Endometrium (tissue), 2 donors: Measurements from ENCODE around the gene KIAA0825.
A peak's percentile ranks its signal among the peaks of the same experiment; 100 is the strongest.
"Not testable (repeated sequence)": the region's sequence is repeated elsewhere in the genome, so short reads cannot be mapped to it uniquely, and the experiment has no call there.

Source experiments
- FAIRE-seq: peaks from 2 replicates; lab custom pipeline; 2012; peaks lifted over from hg19 to GRCh38; lab: Jason Lieb, UNC
- donor health status: control.
- donor health status: control.

Gene KIAA0825

DNA sequence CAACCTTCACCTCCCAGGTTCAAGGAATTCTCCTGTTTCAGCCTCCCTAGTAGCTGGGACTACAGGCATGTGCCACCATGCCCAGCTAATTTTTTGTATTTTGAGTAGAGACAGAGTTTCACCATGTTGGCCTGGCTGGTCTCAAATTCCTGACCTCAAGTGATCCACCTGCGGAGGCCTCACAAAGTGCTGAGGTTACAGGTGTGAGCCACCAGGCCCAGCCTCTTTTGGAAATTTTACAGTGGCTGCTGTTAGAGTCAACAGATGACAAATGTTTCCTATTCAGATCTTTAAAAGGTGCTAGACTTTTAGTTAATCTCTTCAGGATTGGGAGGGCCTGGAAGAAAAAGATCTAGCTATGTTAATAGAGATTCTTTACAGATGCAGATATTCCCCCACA, 45.1 kb downstream of the KIAA0825 start:
- not testable (repeated sequence) for FAIRE-seq

GRCh38 chr5:94571415-94571814, 47.0 kb downstream of the KIAA0825 start:
- no peak for FAIRE-seq

GRCh38 chr5:94564812-94565211, 53.6 kb downstream of the KIAA0825 start:
- no peak for FAIRE-seq

DNA sequence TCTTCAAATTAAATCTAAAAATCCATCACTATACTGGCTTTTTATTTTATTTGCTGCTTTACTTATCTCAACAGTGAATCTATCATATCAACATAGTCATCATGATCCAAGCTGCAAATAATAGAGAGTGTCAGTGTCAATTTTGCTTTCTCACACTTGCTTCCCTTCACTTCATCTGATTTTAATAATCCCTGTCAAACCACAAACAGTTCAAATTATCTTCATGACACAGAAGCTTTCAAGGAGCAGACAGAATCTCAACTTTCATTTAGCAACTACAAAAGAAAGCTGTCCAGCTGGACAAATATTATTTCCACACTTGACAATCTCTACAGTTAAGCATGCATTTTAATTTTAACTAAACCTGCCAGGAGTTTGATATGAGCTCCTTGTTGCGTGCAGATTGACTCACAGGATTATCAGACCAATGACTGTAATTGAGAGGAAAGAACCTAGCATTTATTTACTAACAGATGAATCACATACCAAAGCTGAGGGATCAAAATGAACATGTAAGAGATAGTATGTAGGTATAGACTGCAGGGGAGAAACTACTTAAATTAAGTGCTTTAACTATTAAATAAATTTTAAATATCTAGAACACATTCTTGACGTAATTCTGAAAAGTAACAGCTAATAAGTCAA, 56.0 kb downstream of the KIAA0825 start:
- no peak for FAIRE-seq

GRCh38 chr5:94558028-94558427, 60.4 kb downstream of the KIAA0825 start:
- FAIRE-seq, result no peak

DNA sequence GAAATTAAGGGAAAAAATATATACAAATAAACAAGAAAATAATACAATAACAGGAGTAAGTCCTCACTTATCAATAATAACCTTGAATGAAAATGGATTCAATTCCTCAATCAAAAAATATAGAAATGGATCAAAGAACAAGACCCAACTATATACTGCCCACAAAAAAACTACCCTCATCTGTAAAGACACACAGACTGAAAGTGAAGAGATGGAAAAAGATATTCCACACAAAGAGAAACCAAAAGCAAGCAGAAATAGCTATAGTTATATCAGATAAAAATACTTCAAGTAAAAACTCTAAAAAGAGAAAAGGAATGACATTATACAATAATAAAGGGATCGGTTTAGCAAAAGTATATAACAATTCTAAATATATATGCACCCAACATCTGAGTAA, 66.5 kb downstream of the KIAA0825 start:
- FAIRE-seq, result no peak

DNA sequence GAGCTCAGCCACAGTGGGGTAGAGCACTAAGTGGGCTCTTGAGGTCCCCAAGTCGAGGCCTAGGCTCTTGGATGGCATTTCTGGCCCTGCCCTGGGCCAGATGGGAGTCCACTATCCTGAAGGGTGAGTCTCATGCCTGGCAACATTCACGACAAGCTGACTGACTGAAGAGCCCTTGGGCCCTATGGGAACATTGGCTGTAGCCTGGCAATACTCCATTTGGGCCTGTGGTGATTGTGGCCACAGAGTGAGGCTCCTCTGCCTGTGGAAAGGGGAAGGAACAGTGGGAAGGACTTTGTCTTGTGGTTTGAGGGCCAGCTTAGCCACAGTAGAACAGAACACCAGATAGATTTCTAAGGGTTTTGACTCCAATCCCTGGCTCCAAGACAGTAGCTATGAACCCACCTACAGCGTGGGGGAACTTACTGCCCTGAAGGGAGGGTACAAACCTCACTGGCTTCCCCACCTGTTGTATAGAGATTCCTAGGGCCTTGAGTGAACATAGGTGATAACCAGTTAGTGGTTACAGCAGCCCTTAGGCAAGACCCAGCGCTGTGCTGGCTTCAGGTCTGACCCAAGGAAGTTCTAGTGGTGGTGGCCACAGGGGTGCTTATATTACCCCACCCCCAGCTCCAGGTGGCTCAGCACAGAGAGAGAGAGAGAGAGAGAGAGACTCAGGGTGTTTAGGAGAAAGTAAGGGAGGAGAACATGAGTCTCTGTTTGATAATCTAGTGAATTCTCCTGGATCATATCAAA, 72.4 kb downstream of the KIAA0825 start:
- FAIRE-seq, result no peak

GRCh38 chr5:94544875-94545547, 73.4 kb downstream of the KIAA0825 start:
- no peak for FAIRE-seq

DNA sequence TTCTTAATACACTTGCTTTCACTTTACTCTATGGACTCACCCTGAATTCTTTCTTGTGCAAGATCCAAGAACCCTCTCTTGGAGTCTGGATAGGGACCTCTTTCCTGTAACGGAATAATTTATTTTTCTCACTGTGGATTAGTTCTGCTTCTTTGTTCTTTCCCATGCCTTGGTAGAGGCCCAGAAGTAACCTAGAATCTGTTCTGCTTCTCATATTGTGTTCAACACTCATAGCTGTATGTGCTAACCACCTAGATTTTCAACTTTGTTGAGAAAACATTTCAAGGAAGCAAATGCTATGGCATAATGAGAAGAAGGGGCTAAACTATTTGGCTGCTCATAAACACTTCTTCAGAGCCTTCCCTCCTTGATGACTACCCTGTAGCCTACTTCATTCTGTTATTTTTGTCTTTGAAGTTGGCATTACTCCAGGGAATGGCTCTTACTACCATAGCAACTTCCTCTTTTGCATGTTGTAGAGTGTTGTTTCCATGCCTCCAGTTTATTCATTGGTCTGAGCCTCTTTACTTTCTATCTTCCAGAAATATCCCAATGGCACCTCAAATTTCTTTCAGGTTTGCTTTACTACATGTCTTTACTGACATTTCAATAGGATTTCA, 74.3 kb downstream of the KIAA0825 start:
- no peak for FAIRE-seq

DNA sequence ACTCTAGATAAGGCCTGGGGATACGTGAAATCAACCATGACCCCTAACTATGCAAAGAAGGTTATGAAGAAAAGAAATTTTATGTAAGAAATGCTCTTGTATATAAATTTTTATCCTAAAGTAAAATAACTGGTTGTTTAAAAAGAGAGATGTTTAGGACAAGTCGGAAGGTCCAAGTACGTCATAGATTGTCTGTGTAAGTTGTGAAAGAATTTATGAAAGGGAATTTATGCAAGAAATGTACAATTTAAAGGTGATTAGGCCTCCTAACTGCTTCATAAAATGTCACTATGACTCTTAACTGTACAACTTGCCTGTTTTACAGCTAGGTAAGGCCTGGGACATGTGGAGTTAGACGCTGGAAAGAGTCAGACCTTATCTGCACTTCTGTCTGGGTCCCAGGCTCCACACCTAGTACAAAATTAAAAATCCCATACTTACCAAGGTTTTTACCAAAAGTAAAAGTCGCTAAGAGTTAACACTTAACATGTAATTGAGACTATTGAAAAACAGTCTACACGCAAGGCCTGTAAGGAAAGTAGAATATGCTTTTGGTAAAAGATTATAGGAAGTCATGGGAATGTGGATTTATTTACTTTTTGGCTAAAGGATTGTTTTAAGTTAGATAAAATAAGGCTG, 77.4 kb downstream of the KIAA0825 start:
- FAIRE-seq, result no peak

DNA sequence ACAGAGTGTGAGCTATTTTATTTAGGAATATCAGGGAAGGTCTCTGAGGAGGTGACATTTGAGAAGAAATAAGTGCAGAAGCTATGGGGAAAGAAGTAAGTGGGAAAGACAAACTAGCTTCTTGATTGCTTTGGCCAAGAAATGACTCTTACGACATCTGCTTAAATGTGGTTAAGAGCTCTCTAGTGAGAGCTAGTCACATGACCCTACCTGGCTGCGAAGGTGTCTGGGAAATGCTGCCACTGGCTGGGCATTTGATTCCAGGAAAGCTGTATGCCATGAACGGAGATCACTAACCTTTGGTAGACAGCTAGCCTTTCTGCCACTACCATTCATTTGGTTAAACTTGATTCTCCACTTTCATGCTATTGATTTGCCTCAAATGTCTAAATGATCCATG, 80.1 kb downstream of the KIAA0825 start:
- no peak for FAIRE-seq

- no peak for FAIRE-seq
Measured at GRCh38 chr5:94526706-94527105, 91.7 kb downstream of the KIAA0825 start.

DNA sequence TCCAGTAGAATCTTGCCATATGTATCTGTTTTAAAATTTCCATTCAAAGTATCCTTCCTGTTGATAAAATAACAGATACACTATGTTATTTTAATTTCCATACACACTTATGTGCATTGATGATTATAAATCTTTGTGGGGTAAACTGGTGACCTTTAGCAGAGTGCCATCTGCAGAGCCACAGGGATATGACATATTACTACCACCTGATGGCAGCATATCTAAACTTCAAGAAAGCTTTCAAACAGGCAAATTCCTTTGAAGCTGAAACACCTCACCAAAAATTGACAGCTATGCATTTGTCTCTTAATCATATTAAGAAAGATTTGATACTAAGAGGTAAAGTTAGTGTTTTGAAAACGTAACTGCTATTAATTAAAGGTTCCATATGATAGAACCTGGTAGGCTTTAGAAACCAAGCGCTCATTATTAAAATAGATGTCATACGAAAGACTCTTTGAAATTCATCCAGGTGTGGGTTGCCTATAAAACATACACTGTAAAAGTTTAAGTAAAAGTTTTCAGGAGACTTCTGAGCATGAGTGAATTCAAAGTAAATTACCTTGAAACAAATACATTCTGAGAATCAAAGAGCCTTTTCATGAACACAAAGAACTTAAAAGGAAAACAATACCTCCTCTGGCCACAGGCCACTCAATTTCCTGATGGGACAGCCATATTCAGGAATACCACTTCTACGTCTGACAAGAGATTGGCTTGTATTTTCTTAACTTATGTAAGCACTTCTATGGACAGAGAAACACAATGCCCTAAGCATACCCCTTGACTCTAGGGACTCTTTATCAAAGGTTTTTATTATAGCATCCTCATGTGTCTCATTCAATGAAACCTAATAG, 93.3 kb downstream of the KIAA0825 start:
- FAIRE-seq, result peak; percentile 59

- FAIRE-seq, result no peak
Measured at GRCh38 chr5:94523018-94523417, 95.4 kb downstream of the KIAA0825 start.

DNA sequence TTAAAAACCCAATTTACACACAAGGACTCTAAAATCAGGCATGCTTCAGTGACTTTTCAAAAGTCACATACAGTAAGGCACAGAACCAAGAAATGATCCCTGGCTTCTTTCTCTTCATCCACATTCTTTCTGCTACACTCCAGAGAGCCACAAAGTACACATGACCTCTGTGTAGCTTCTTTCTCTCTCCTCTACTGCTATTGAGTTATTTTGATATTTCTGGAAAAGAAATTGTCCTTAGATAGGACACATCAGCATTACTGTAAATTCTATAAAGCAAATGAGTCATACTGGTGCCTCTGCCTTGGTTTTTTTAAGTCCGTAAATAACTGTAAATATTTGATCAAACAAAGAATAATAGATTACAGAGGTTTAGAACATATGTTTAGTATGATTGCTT, 96.3 kb downstream of the KIAA0825 start:
- FAIRE-seq, result no peak

DNA sequence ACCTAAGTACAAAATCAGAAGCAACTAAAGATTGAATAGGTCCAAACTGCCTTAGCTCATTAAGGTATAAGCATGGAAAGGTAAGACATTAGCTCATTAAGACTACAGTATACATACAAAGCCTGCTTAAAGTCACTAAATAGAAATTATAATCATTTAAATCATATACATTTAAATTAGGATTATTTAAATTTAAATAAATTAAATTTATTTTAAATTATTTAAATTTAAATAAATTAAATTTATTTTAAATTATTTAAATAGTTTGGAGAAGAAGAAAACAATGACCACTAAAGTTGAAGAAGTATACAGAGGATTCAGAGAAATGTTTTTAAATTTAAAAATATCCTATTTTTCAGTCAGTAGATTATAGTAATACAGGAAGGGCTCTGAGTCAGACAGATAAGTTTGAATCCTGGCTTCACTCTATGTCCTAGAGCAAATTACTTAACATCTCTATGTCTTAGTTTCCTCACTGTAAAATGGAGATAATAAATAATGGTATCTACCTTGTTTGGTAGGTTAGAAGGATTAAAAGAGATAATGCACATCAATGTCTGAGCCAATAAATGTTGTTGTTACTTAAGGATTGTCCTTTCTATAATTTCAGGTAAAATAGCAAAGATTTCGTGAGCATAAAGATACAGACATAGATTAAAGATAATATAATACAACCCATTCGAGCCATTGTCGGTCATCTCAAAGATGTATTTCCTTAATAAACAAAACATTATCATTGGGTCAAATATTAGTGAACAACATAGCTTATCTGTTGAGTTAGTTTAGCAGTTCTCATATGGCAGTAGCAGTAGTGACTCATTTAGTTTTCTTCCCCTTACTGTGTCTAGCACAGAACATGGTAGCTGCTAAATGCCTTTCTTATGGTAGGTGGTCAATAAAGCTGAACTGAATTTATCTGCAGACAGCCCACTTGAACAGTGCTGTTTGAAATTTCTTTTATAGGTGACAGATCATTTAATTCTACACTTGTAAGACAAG, 100.6 kb downstream of the KIAA0825 start:
- FAIRE-seq, result peak; percentile 90

DNA sequence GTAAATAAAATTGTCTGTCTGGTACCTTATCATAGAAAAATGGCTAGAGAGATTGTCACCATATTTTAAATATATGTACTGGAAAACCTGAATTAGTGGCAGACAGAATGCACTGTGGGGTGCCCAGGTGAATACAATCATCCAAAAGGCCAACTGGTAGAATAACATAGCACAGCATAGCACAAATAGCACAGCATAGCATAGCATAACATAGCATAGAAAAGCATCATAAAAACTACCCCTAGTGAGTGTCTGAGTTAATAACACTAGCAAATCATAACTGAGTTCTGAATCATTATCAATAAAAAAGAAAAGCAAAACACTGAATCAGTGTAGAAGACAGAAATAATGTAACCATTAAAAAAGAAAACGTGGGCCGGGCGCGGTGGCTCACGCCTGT, 102.3 kb downstream of the KIAA0825 start:
- no peak for FAIRE-seq

DNA sequence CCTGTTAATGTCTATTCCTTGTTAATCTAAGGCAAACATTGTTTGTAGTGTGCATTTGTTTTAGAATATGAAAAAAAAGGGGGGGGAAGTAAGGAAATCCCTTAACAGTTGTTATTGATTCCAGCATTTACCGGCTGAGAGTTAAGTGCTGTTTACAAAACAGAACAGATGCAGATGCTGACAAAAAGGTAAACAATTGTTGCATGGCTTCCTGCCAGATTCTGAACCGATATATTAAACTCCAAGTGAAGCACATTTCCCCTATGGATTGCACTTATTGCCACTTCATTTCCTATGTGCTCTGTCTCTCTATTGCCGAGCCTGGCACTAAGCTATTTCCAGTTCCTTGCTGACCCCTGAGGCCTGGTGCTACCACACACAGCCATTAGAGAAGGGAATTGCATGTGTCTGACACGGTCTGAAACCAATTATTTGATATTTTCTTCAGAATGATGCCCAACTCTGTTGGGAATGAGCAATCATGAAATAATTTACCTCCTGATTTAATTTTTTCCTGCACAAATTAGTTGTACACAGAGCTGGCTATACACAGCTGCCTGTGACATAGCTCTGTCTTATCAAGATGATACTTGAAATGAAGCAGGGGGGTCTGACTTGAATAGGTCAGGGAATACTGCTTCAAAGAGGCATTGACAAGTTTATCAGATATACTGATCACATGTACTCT, 109.8 kb downstream of the KIAA0825 start:
- FAIRE-seq, result peak; percentile 94

GRCh38 chr5:94505327-94506068, 112.9 kb downstream of the KIAA0825 start:
- peak; percentile 94 for FAIRE-seq
